Astrocyte (in vitro differentiated cells and primary cell): ENCODE data around the gene SLPI. TPM values are rescaled to one million over a fixed set of nuclear protein-coding genes. Genes with fewer than 3 reads are reported as not detected.

Experiments
- DNase-seq: peaks from one replicate; pipeline ENCODE4 v3.0.0-alpha.2; 2010; ENCODE audit warnings: low read depth
- FAIRE-seq: peaks from 2 replicates; lab custom pipeline; 2011; peaks lifted over from hg19 to GRCh38; lab: Jason Lieb, UNC
- H2AFZ ChIP-seq: 2 replicates; pipeline ENCODE4 v1.6.0; 2012; ENCODE audit warnings: low read depth, low read length, inconsistent platforms
- H3K27ac ChIP-seq: 2 replicates; pipeline ENCODE4 v1.5.1; 2011; ENCODE audit warnings: low read depth, low read length, inconsistent platforms
- H3K27me3 ChIP-seq: 2 replicates; pipeline ENCODE4 v1.6.0; 2011; ENCODE audit warnings: low read length, inconsistent platforms; ENCODE audit not compliant: insufficient read depth
- H3K36me3 ChIP-seq: 2 replicates; pipeline ENCODE4 v1.5.1; 2011; ENCODE audit warnings: low read length, inconsistent platforms; ENCODE audit not compliant: insufficient read depth
- H3K4me1 ChIP-seq: 2 replicates; pipeline ENCODE4 v1.5.1; 2011; ENCODE audit warnings: low read length, inconsistent platforms; ENCODE audit not compliant: insufficient read depth
- H3K4me2 ChIP-seq: 2 replicates; pipeline ENCODE4 v1.6.0; 2012; ENCODE audit warnings: low read length, inconsistent platforms
- H3K4me3 ChIP-seq: 2 replicates; pipeline ENCODE4 v1.5.1; 2011; ENCODE audit warnings: low read depth, mild to moderate bottlenecking, low read length, inconsistent platforms; ENCODE audit not compliant: insufficient read depth
- H3K79me2 ChIP-seq: 2 replicates; pipeline ENCODE4 v1.6.0; 2012; ENCODE audit warnings: mild to moderate bottlenecking, low read length, inconsistent platforms; ENCODE audit not compliant: insufficient read depth
- H3K9ac ChIP-seq: 2 replicates; pipeline ENCODE4 v1.6.0; 2012; ENCODE audit warnings: mild to moderate bottlenecking, low read length, inconsistent platforms
- H3K9me3 ChIP-seq: 2 replicates; pipeline ENCODE4 v1.5.1; 2012; ENCODE audit warnings: low read depth, mild to moderate bottlenecking, low read length, inconsistent platforms; ENCODE audit not compliant: insufficient read depth
- H4K20me1 ChIP-seq: 2 replicates; pipeline ENCODE4 v1.6.0; 2012; ENCODE audit warnings: low read length, inconsistent platforms; ENCODE audit not compliant: insufficient read depth
- H3K27ac Mint-ChIP-seq: one replicate; pipeline ENCODE4 v1.8.0; 2021; ENCODE audit warnings: mild to moderate bottlenecking, mixed read lengths; ENCODE audit not compliant: unreplicated experiment
- H3K27me3 Mint-ChIP-seq: one replicate; pipeline ENCODE4 v1.8.0; 2021; ENCODE audit warnings: low read depth, mixed read lengths; ENCODE audit not compliant: unreplicated experiment
- H3K36me3 Mint-ChIP-seq: one replicate; pipeline ENCODE4 v1.8.0; 2021; ENCODE audit warnings: low read depth, mixed read lengths; ENCODE audit not compliant: unreplicated experiment
- H3K4me1 Mint-ChIP-seq: one replicate; pipeline ENCODE4 v1.8.0; 2021; ENCODE audit warnings: low read depth, mixed read lengths; ENCODE audit not compliant: unreplicated experiment
- H3K4me3 Mint-ChIP-seq: one replicate; pipeline ENCODE4 v1.8.0; 2021; ENCODE audit warnings: mild to moderate bottlenecking, moderate library complexity, mixed read lengths; ENCODE audit not compliant: unreplicated experiment
- H3K9me3 Mint-ChIP-seq: one replicate; pipeline ENCODE4 v1.8.0; 2021; ENCODE audit warnings: mild to moderate bottlenecking, mixed read lengths; ENCODE audit not compliant: unreplicated experiment
- EZH2 ChIP-seq: IDR thresholded peaks from 2 replicates; pipeline ENCODE4 v1.6.1; 2012; ENCODE audit warnings: mild to moderate bottlenecking, low read length, inconsistent platforms; ENCODE audit not compliant: insufficient read depth
- total RNA-seq: library from RNA; stranded (reverse); gene quantifications from 2 replicates; pipeline ENCODE4 v1.2.1, GENCODE V29; 2021
- TF ChIP-seq, protein P1 (sequence below): IDR thresholded peaks from 2 replicates; pipeline ENCODE4 v1.5.1; 2011; ENCODE audit warnings: low read depth, mild to moderate bottlenecking, inconsistent platforms, low read length, moderate library complexity; ENCODE audit not compliant: insufficient read depth

SLPI gene
- total RNA-seq, 1 donor from 2014 or later = 0.41 TPM

DNA sequence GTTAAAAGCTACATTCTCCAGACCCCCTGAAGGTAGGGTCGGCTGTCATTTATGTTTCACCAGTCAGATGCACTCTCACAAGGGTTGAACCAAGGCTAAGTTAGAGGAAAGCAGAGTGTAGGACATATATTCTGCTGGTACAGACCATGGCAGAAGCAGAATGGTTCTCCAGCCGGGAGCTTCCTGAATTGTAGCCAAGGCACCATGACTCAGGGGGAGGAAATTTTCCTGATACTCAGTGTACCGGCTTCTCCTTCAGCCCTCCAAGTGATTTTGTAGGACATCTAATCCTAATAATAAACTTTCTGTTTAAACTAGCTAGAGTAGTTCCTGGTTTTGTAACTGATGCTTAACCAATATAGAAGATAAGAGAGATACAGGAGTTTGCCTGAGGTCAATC, 14.2 kb upstream of the SLPI start:
- Histone ChIP-seq H2AFZ (no peak overlapping the region), H3K27ac (no peak overlapping the region), H3K9me3 (no peaks in the 10 kb centered on the region), H3K27me3 (no peaks in the 10 kb centered on the region), H3K79me2 (no peaks in the 10 kb centered on the region), H3K4me1 (no peaks in the 10 kb centered on the region), H3K9ac (no peak overlapping the region), H3K4me2 (no peak overlapping the region), H3K4me3 (no peak overlapping the region), H4K20me1 (no peaks in the 10 kb centered on the region), H3K36me3 (no peaks in the 10 kb centered on the region)
- FAIRE-seq = no peak
- H3K4me3 Mint-ChIP-seq = no peak overlapping the region
- no peaks in the 10 kb centered on the region for H3K9me3 Mint-ChIP-seq
- peaks cover 7% of the 10 kb centered on the region for H3K27me3 Mint-ChIP-seq
- H3K27ac Mint-ChIP-seq = no peak overlapping the region
- no peaks in the 10 kb centered on the region for H3K4me1 Mint-ChIP-seq
- DNase-seq = no peak
- TF ChIP-seq, protein P1, sequence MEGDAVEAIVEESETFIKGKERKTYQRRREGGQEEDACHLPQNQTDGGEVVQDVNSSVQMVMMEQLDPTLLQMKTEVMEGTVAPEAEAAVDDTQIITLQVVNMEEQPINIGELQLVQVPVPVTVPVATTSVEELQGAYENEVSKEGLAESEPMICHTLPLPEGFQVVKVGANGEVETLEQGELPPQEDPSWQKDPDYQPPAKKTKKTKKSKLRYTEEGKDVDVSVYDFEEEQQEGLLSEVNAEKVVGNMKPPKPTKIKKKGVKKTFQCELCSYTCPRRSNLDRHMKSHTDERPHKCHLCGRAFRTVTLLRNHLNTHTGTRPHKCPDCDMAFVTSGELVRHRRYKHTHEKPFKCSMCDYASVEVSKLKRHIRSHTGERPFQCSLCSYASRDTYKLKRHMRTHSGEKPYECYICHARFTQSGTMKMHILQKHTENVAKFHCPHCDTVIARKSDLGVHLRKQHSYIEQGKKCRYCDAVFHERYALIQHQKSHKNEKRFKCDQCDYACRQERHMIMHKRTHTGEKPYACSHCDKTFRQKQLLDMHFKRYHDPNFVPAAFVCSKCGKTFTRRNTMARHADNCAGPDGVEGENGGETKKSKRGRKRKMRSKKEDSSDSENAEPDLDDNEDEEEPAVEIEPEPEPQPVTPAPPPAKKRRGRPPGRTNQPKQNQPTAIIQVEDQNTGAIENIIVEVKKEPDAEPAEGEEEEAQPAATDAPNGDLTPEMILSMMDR = no peak
- TF ChIP-seq EZH2 = no peak
- H3K36me3 Mint-ChIP-seq = no peaks in the 10 kb centered on the region

DNA sequence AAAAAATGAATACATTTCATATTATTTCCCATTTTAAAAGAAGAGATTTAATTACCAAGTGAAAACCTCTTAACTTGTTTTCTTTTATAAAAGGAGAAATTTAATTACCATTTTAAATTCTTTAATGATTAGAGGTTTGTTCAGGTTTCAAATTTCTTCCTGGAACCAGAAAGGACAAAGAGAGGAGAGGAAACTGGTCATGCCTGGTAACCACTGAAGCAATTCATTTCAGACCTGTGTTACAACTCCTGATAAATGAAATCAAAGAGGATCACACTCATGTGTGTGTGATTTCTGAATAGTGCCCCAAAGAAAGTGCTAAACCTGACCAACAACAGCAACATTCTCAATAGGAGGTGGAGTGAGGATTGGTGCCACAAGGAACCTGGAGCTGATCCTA, 12.6 kb upstream of the SLPI start:
- no peaks in the 10 kb centered on the region for H4K20me1 ChIP-seq
- H3K79me2 ChIP-seq = no peaks in the 10 kb centered on the region
- H3K4me3 ChIP-seq = no peak overlapping the region
- peaks cover 5% of the 10 kb centered on the region for H3K27me3 Mint-ChIP-seq
- no peaks in the 10 kb centered on the region for H3K36me3 ChIP-seq
- FAIRE-seq (no peak), DNase-seq (no peak)
- no peaks in the 10 kb centered on the region for H3K9me3 ChIP-seq
- H3K9ac ChIP-seq = no peak overlapping the region
- no peaks in the 10 kb centered on the region for H3K36me3 Mint-ChIP-seq
- H3K4me2 ChIP-seq = no peak overlapping the region
- no peak overlapping the region for H2AFZ ChIP-seq
- H3K4me1 ChIP-seq = no peaks in the 10 kb centered on the region
- no peak overlapping the region for H3K27ac ChIP-seq
- no peak overlapping the region for H3K4me3 Mint-ChIP-seq
- H3K4me1 Mint-ChIP-seq = no peaks in the 10 kb centered on the region
- TF ChIP-seq EZH2 = no peak
- TF ChIP-seq, protein P1 = no peak
- H3K27me3 ChIP-seq = no peaks in the 10 kb centered on the region
- H3K9me3 Mint-ChIP-seq = no peaks in the 10 kb centered on the region
- H3K27ac Mint-ChIP-seq = no peak overlapping the region

DNA sequence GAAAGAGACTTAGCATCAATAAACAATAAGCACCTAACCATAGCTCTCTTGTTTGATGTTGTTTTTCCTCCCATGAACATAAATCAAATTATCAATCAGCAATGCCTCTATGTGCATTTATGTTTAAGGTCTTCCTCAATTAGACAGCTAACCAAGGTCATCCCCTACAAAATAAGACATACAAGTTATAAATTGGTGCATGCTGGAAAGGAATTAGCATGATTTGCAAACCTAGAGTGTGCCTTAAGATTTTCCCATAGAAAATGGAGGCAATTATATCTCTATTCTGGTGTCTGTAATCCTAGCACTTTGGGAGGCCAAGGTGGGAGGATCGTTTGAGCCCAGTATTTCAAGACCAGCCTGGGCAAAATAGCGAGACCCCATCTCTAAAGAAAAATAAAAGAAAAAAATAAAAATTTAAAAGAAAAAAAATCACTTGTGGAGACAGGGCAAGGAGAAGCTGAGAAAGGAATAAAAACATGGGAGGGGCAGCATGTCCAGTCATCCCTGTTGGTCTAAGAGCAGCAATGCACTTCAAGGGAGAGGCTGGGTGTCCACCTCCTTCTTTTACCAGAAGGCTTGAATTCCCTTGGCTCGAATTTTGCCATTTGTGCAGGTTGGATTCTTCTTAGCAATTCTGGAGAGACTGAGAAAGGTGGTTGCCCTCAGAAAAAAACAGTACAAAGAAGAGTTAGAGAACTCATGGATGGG, 9.3 kb upstream of the SLPI start:
- H3K36me3 Mint-ChIP-seq = no peaks in the 10 kb centered on the region
- Histone ChIP-seq H3K27ac (no peak overlapping the region), H3K9ac (no peak overlapping the region), H3K9me3 (no peaks in the 10 kb centered on the region), H3K4me2 (no peak overlapping the region), H4K20me1 (no peaks in the 10 kb centered on the region), H3K4me1 (no peaks in the 10 kb centered on the region), H3K79me2 (no peaks in the 10 kb centered on the region), H3K4me3 (no peak overlapping the region), H3K27me3 (peaks cover 8% of the 10 kb centered on the region), H2AFZ (no peak overlapping the region), H3K36me3 (no peaks in the 10 kb centered on the region)
- H3K4me3 Mint-ChIP-seq = no peak overlapping the region
- FAIRE-seq (no peak), DNase-seq (no peak)
- no peak for TF ChIP-seq EZH2
- TF ChIP-seq, protein P1 = no peak
- no peak overlapping the region for H3K27ac Mint-ChIP-seq
- H3K27me3 Mint-ChIP-seq = peaks cover 6% of the 10 kb centered on the region
- no peaks in the 10 kb centered on the region for H3K9me3 Mint-ChIP-seq
- H3K4me1 Mint-ChIP-seq = no peaks in the 10 kb centered on the region
